ENCODE data around the gene EXOSC7. TPM values are rescaled to one million over a fixed set of nuclear protein-coding genes. Genes with fewer than 3 reads are reported as not detected.
A peak's percentile ranks its signal among the peaks of the same experiment; 100 is the strongest.

Gene EXOSC7
- polyA plus RNA-seq, 1 donor (not counting 4 experiments of a cell fraction or from before 2014, with no cell fraction given) = 94.4 TPM

- dilution Hi-C loops (cut with MboI; ENCODE audit: extremely low pct_ligation_motif_present, low sequenced_read_pairs) = no loop called here
- Histone ChIP-seq H3K9me3 (ENCODE audit: control insufficient read depth, low read depth, low read length) (no peaks in the 10 kb centered on the region), H3K4me1 (ENCODE audit: control insufficient read depth, extremely low read depth, insufficient read depth, low read length) (peaks cover 77% of the 10 kb centered on the region), H3K9me1 (ENCODE audit: control insufficient read depth, extremely low read depth, insufficient read depth, low read length) (no peaks in the 10 kb centered on the region), H3K27ac (ENCODE audit: control insufficient read depth, insufficient read depth, low read length) (peak overlapping the region; percentile 91), H3K79me2 (ENCODE audit: control insufficient read depth, insufficient read depth, low read length) (peaks cover 69% of the 10 kb centered on the region), H2AFZ (ENCODE audit: control insufficient read depth, low read length) (no peak overlapping the region), H3K4me3 (ENCODE audit: control insufficient read depth in 2 of 3, extremely low read depth in 1 of 3, insufficient read depth in 2 of 3, low read depth in 1 of 3, low read length in 3 of 3) (no peak overlapping the region), H3K4me2 (ENCODE audit: control insufficient read depth, extremely low read depth, insufficient read depth, low read depth, low read length) (peak overlapping the region; percentile 47), H3K36me3 (ENCODE audit: control insufficient read depth in 2 of 2, extremely low read depth in 1 of 2, insufficient read depth in 2 of 2, low read length in 2 of 2) (peaks cover 0 to 5% of the 10 kb centered on the region in 2 experiments), H3K9ac (ENCODE audit: control insufficient read depth, extremely low read depth, insufficient read depth, low read length) (no peak overlapping the region), H4K20me1 (ENCODE audit: control insufficient read depth, extremely low read depth, insufficient read depth, low read length) (peaks cover 4% of the 10 kb centered on the region), H3K27me3 (ENCODE audit: control insufficient read depth, extremely low read depth, insufficient read depth, low read length) (no peaks in the 10 kb centered on the region)
- FAIRE-seq = no peak
- no peak for TF ChIP-seq EZH2 (IDR thresholded peaks at IDR 0.05; ENCODE audit: low read length)
- TF ChIP-seq CTCF (optimal IDR thresholded peaks at IDR 0.05 in 1 of 3, IDR thresholded peaks at IDR 0.05 in 1 of 3, conservative IDR thresholded peaks at IDR 0.05 in 1 of 3; ENCODE audit: extremely low read depth in 1 of 3, insufficient read depth in 2 of 3, low read length in 3 of 3) = no peak
- DNase-seq (ENCODE audit: low read depth, low spot score) = no peak
Observed at GRCh38 chr3:44969828-44970179, 6.2 kb upstream of the EXOSC7 start.

- dilution Hi-C loops (cut with MboI; ENCODE audit: extremely low pct_ligation_motif_present, low sequenced_read_pairs) = no loop called here
- peak; percentile 39 for FAIRE-seq
- no peak for DNase-seq (ENCODE audit: low read depth, low spot score)
- H3K27ac ChIP-seq (ENCODE audit: control insufficient read depth, insufficient read depth, low read length) = no peak overlapping the region
- no peak overlapping the region for H3K4me3 ChIP-seq (ENCODE audit: control insufficient read depth in 2 of 3, extremely low read depth in 1 of 3, insufficient read depth in 2 of 3, low read depth in 1 of 3, low read length in 3 of 3)
- H3K9ac ChIP-seq (ENCODE audit: control insufficient read depth, extremely low read depth, insufficient read depth, low read length) = no peak overlapping the region
- H3K9me1 ChIP-seq (ENCODE audit: control insufficient read depth, extremely low read depth, insufficient read depth, low read length) = no peaks in the 10 kb centered on the region
- H3K36me3 ChIP-seq (ENCODE audit: control insufficient read depth in 2 of 2, extremely low read depth in 1 of 2, insufficient read depth in 2 of 2, low read length in 2 of 2) = peaks cover 0 to 5% of the 10 kb centered on the region in 2 experiments
- H3K79me2 ChIP-seq (ENCODE audit: control insufficient read depth, insufficient read depth, low read length) = peaks cover 68% of the 10 kb centered on the region
- H3K4me2 ChIP-seq (ENCODE audit: control insufficient read depth, extremely low read depth, insufficient read depth, low read depth, low read length) = peak overlapping the region; percentile 40
- peaks cover 65% of the 10 kb centered on the region for H3K4me1 ChIP-seq (ENCODE audit: control insufficient read depth, extremely low read depth, insufficient read depth, low read length)
- H3K9me3 ChIP-seq (ENCODE audit: control insufficient read depth, low read depth, low read length) = no peaks in the 10 kb centered on the region
- peaks cover 4% of the 10 kb centered on the region for H4K20me1 ChIP-seq (ENCODE audit: control insufficient read depth, extremely low read depth, insufficient read depth, low read length)
- no peak overlapping the region for H2AFZ ChIP-seq (ENCODE audit: control insufficient read depth, low read length)
- TF ChIP-seq CTCF (optimal IDR thresholded peaks at IDR 0.05 in 1 of 3, IDR thresholded peaks at IDR 0.05 in 1 of 3, conservative IDR thresholded peaks at IDR 0.05 in 1 of 3; ENCODE audit: extremely low read depth in 1 of 3, insufficient read depth in 2 of 3, low read length in 3 of 3) (no peak), EZH2 (IDR thresholded peaks at IDR 0.05; ENCODE audit: low read length) (no peak)
- no peaks in the 10 kb centered on the region for H3K27me3 ChIP-seq (ENCODE audit: control insufficient read depth, extremely low read depth, insufficient read depth, low read length)
Observed at GRCh38 chr3:44970926-44971490, 5.0 kb upstream of the EXOSC7 start.

All from keratinocyte (primary cell).